GM21360 (cell line): ENCODE results near the gene CAMK1G.

Experiments
- ATAC-seq: cut with Tn5 transposase; IDR thresholded peaks from one replicate; pipeline ENCODE4 v1.9.1; 2021; ENCODE audit warnings: mild to moderate bottlenecking, moderate library complexity; ENCODE audit not compliant: unreplicated experiment

CAMK1G gene

GRCh38 chr1:209657140-209657879 lies 73.8 kb downstream of the CAMK1G start:
- no peak for ATAC-seq

- no peak for ATAC-seq
Measured at GRCh38 chr1:209657918-209658317, 74.4 kb downstream of the CAMK1G start.

GRCh38 chr1:209659909-209660308 lies 76.4 kb downstream of the CAMK1G start:
- peak; percentile 56 for ATAC-seq

- ATAC-seq, result no peak
Measured at GRCh38 chr1:209661071-209661470, 77.6 kb downstream of the CAMK1G start.

GRCh38 chr1:209662879-209663327 lies 79.4 kb downstream of the CAMK1G start:
- no peak for ATAC-seq
